ENCODE data around the gene FOXD4L1. TPM values are rescaled to one million over a fixed set of nuclear protein-coding genes. Genes with fewer than 3 reads are reported as not detected.
"Not testable (repeated sequence)": the region's sequence is repeated elsewhere in the genome, so short reads cannot be mapped to it uniquely, and the experiment has no call there.

FOXD4L1 gene
- total RNA-seq, 8 experiments from 2014 or later: 0.15 to 0.85 (median 0.46) TPM; not detected in 1

GRCh38 chr2:113508187-113508586 is 9.7 kb downstream of the FOXD4L1 start:
- ATAC-seq (replicated peaks in 6 of 8); in situ Hi-C loops (cut with MboI; ENCODE audit: low pct_unique_long_range_greater_than_20kb in 2 of 9, low sequenced_read_pairs in 9 of 9, unreplicated experiment in 9 of 9); H3K4me1 ChIP-seq (replicated peaks in 1 of 2); H3K4me3 ChIP-seq; H3K27ac ChIP-seq: not testable (repeated sequence)
- no CpG with 5 or more reads among the region's 11 CpGs for WGBS, 10 experiments

- no CpG with 5 or more reads among the region's 3 CpGs for WGBS, 10 experiments
- H3K27ac ChIP-seq; H3K4me3 ChIP-seq; ATAC-seq (replicated peaks in 6 of 8); in situ Hi-C loops (cut with MboI; ENCODE audit: low pct_unique_long_range_greater_than_20kb in 2 of 9, low sequenced_read_pairs in 9 of 9, unreplicated experiment in 9 of 9); H3K4me1 ChIP-seq (replicated peaks in 1 of 2): not testable (repeated sequence)
These were observed 12.4 kb downstream of the FOXD4L1 start for GRCh38 chr2:113510913-113511312.

GRCh38 chr2:113511859-113512258 is 13.4 kb downstream of the FOXD4L1 start:
- WGBS, 10 experiments: 60 to 95% (median 81%) methylated on average over 1 to 6 of the region's 14 CpGs; no CpG with 5 or more reads in 7 of the 10 experiments
- H3K27ac ChIP-seq; in situ Hi-C loops (cut with MboI; ENCODE audit: low pct_unique_long_range_greater_than_20kb in 2 of 9, low sequenced_read_pairs in 9 of 9, unreplicated experiment in 9 of 9); H3K4me3 ChIP-seq; ATAC-seq (replicated peaks in 6 of 8); H3K4me1 ChIP-seq (replicated peaks in 1 of 2): not testable (repeated sequence)

GRCh38 chr2:113515457-113515856 is 17.0 kb downstream of the FOXD4L1 start:
- in situ Hi-C loops (cut with MboI; ENCODE audit: low pct_unique_long_range_greater_than_20kb in 2 of 9, low sequenced_read_pairs in 9 of 9, unreplicated experiment in 9 of 9); H3K4me3 ChIP-seq; H3K4me1 ChIP-seq (replicated peaks in 1 of 2); H3K27ac ChIP-seq; ATAC-seq (replicated peaks in 6 of 8): not testable (repeated sequence)
- WGBS, 10 experiments: 0 to 60% methylated on average over 1 of the region's 8 CpGs; no CpG with 5 or more reads in 8 of the 10 experiments

- WGBS, 10 experiments: no CpG with 5 or more reads among the region's 3 CpGs
- H3K27ac ChIP-seq; H3K4me1 ChIP-seq (replicated peaks in 1 of 2); ATAC-seq (replicated peaks in 6 of 8); in situ Hi-C loops (cut with MboI; ENCODE audit: low pct_unique_long_range_greater_than_20kb in 2 of 9, low sequenced_read_pairs in 9 of 9, unreplicated experiment in 9 of 9); H3K4me3 ChIP-seq: not testable (repeated sequence)
These were observed 17.5 kb downstream of the FOXD4L1 start for GRCh38 chr2:113515995-113516394.

- in situ Hi-C loops (cut with MboI; ENCODE audit: low pct_unique_long_range_greater_than_20kb in 2 of 9, low sequenced_read_pairs in 9 of 9, unreplicated experiment in 9 of 9); ATAC-seq (replicated peaks in 6 of 8); H3K27ac ChIP-seq; H3K4me3 ChIP-seq; H3K4me1 ChIP-seq (replicated peaks in 1 of 2): not testable (repeated sequence)
- no CpG with 5 or more reads among the region's 2 CpGs for WGBS, 10 experiments
These were observed 18.6 kb downstream of the FOXD4L1 start for GRCh38 chr2:113517025-113517424.

- in situ Hi-C loops (cut with MboI; ENCODE audit: low pct_unique_long_range_greater_than_20kb in 2 of 9, low sequenced_read_pairs in 9 of 9, unreplicated experiment in 9 of 9); H3K4me3 ChIP-seq; H3K27ac ChIP-seq; H3K4me1 ChIP-seq (replicated peaks in 1 of 2): not testable (repeated sequence)
- WGBS, 10 experiments: 92% methylated on average over 5 of the region's 6 CpGs; no CpG with 5 or more reads in 9 of the 10 experiments
- ATAC-seq (replicated peaks in 6 of 8): peak in 1 of 8 experiments; percentile 60
These were observed 22.4 kb downstream of the FOXD4L1 start for GRCh38 chr2:113520837-113521236.

- in situ Hi-C loops (cut with MboI; ENCODE audit: low pct_unique_long_range_greater_than_20kb in 2 of 9, low sequenced_read_pairs in 9 of 9, unreplicated experiment in 9 of 9); H3K27ac ChIP-seq; H3K4me3 ChIP-seq; H3K4me1 ChIP-seq (replicated peaks in 1 of 2): not testable (repeated sequence)
- peak in 1 of 8 experiments; percentile 75 for ATAC-seq (replicated peaks in 6 of 8)
- WGBS, 10 experiments: no CpG with 5 or more reads among the region's 5 CpGs
These were observed 23.0 kb downstream of the FOXD4L1 start for GRCh38 chr2:113521492-113521891.

GRCh38 chr2:113524986-113525385 is 26.5 kb downstream of the FOXD4L1 start:
- H3K4me1 ChIP-seq (replicated peaks in 1 of 2); in situ Hi-C loops (cut with MboI; ENCODE audit: low pct_unique_long_range_greater_than_20kb in 2 of 9, low sequenced_read_pairs in 9 of 9, unreplicated experiment in 9 of 9); ATAC-seq (replicated peaks in 6 of 8); H3K27ac ChIP-seq; H3K4me3 ChIP-seq: not testable (repeated sequence)
- WGBS, 10 experiments: 0 to 20% methylated on average over 1 of the region's 1 CpG; no CpG with 5 or more reads in 8 of the 10 experiments

- H3K4me1 ChIP-seq (replicated peaks in 1 of 2); H3K27ac ChIP-seq; in situ Hi-C loops (cut with MboI; ENCODE audit: low pct_unique_long_range_greater_than_20kb in 2 of 9, low sequenced_read_pairs in 9 of 9, unreplicated experiment in 9 of 9): not testable (repeated sequence)
- WGBS, 10 experiments: 17% methylated on average over 3 of the region's 12 CpGs; no CpG with 5 or more reads in 9 of the 10 experiments
- H3K4me3 ChIP-seq: peak overlapping the region in 1 of 5 donors; percentile 19
- ATAC-seq (replicated peaks in 6 of 8): peak; percentile 86 to 96 (median 92)
These were observed 29.0 kb downstream of the FOXD4L1 start for GRCh38 chr2:113527350-113528045.

GRCh38 chr2:113528126-113528525 is 29.7 kb downstream of the FOXD4L1 start:
- in situ Hi-C loops (cut with MboI; ENCODE audit: low pct_unique_long_range_greater_than_20kb in 2 of 9, low sequenced_read_pairs in 9 of 9, unreplicated experiment in 9 of 9); H3K4me3 ChIP-seq: not testable (repeated sequence)
- peak in 1 of 8 experiments; percentile 34 for ATAC-seq (replicated peaks in 6 of 8)

GRCh38 chr2:113528904-113529303 is 30.4 kb downstream of the FOXD4L1 start:
- H3K4me3 ChIP-seq; ATAC-seq (replicated peaks in 6 of 8); H3K27ac ChIP-seq; in situ Hi-C loops (cut with MboI; ENCODE audit: low pct_unique_long_range_greater_than_20kb in 2 of 9, low sequenced_read_pairs in 9 of 9, unreplicated experiment in 9 of 9); H3K4me1 ChIP-seq (replicated peaks in 1 of 2): not testable (repeated sequence)
- WGBS, 10 experiments: no CpG with 5 or more reads among the region's 3 CpGs

More at GRCh38 chr2:113528126-113528525, 29.7 kb downstream of the FOXD4L1 start:
- not testable (repeated sequence) for H3K4me1 ChIP-seq (replicated peaks in 1 of 2); H3K27ac ChIP-seq
- WGBS, 10 experiments: no CpG with 5 or more reads among the region's 5 CpGs

- in situ Hi-C loops (cut with MboI; ENCODE audit: low pct_unique_long_range_greater_than_20kb in 2 of 9, low sequenced_read_pairs in 9 of 9, unreplicated experiment in 9 of 9); ATAC-seq (replicated peaks in 6 of 8): not testable (repeated sequence)
These were observed 34.5 kb downstream of the FOXD4L1 start for GRCh38 chr2:113532991-113533390.

GRCh38 chr2:113536573-113536972 is 38.1 kb downstream of the FOXD4L1 start:
- ATAC-seq (replicated peaks in 6 of 8); H3K4me1 ChIP-seq (replicated peaks in 1 of 2); H3K4me3 ChIP-seq; in situ Hi-C loops (cut with MboI; ENCODE audit: low pct_unique_long_range_greater_than_20kb in 2 of 9, low sequenced_read_pairs in 9 of 9, unreplicated experiment in 9 of 9); H3K27ac ChIP-seq: not testable (repeated sequence)
- WGBS, 10 experiments: 8% methylated on average over 2 of the region's 6 CpGs; no CpG with 5 or more reads in 9 of the 10 experiments

More at GRCh38 chr2:113532991-113533390, 34.5 kb downstream of the FOXD4L1 start:
- H3K27ac ChIP-seq; H3K4me1 ChIP-seq (replicated peaks in 1 of 2); H3K4me3 ChIP-seq: not testable (repeated sequence)
- no CpG with 5 or more reads among the region's 4 CpGs for WGBS, 10 experiments
